ENCODE measurements around the gene STXBP4. TPM values are rescaled to one million over a fixed set of nuclear protein-coding genes. Genes with fewer than 3 reads are reported as not detected.

The STXBP4 gene
- total RNA-seq, 2 experiments from 2014 or later, result 9.4 to 12.6 TPM

- no peaks in the 10 kb centered on the region for H3K9me2 ChIP-seq (ENCODE audit: insufficient read depth, low read length)
- no peak overlapping the region for H3K4me2 ChIP-seq (ENCODE audit: low read length)
- CTCF ChIA-PET (ENCODE audit: unreplicated experiment), result no interaction called here
- H3K4me3 ChIP-seq (ENCODE audit: low read depth, low read length, poor library complexity, severe bottlenecking), result no peak overlapping the region
- H2AFZ ChIP-seq (ENCODE audit: low read length), result no peak overlapping the region
- DNase-seq (ENCODE audit: low spot score), result no peak
- intact Hi-C loops (cut with micrococcal nuclease; ENCODE audit: unreplicated experiment), result loop anchor here (5.0 kb wide), 1 partner anchor 186 kb away; no protein-coding TSS in a partner anchor
- POLR2A ChIA-PET, result interaction anchor here (0.7 to 1.8 kb wide), 2 partner anchors 11 to 360 kb away, joined by 3 to 8 read pairs; no protein-coding TSS in a partner anchor
- BruUV-seq (replicated peaks), result no TSS peak
- no peak overlapping the region for H3K27ac ChIP-seq (ENCODE audit: low read depth, low read length, poor library complexity, severe bottlenecking)
- no peaks in the 10 kb centered on the region for H3K4me1 ChIP-seq (ENCODE audit: insufficient read depth, low read length, poor library complexity, severe bottlenecking)
- no peaks in the 10 kb centered on the region for H3K79me2 ChIP-seq (ENCODE audit: insufficient read depth, low read depth, low read length)
- H4K20me1 ChIP-seq (ENCODE audit: insufficient read depth, low read length), result no peaks in the 10 kb centered on the region
- TF ChIP-seq CTCF (conservative IDR thresholded peaks at IDR 0.05; ENCODE audit: low read length), result no peak
- no peak for TF ChIP-seq EZH2phosphoT487 (IDR thresholded peaks at IDR 0.05; ENCODE audit: borderline replicate concordance, low read depth, low read length)
- no peaks in the 10 kb centered on the region for H3K36me3 ChIP-seq (ENCODE audit: insufficient read depth, low read length)
- no peaks in the 10 kb centered on the region for H3K9me3 ChIP-seq (ENCODE audit: low read length)
Measured at GRCh38 chr17:54991567-54991966, 23.0 kb downstream of the STXBP4 start.

- POLR2A ChIA-PET, result interaction anchor here (0.6 to 1.8 kb wide), 3 partner anchors 10 to 135 kb away, joined by 4 to 8 read pairs (median 4); no protein-coding TSS in a partner anchor
- no TSS peak for BruUV-seq (replicated peaks)
- Histone ChIP-seq H3K79me2 (ENCODE audit: insufficient read depth, low read depth, low read length) (no peaks in the 10 kb centered on the region), H3K27ac (ENCODE audit: low read depth, low read length, poor library complexity, severe bottlenecking) (no peak overlapping the region), H2AFZ (ENCODE audit: low read length) (no peak overlapping the region), H3K4me1 (ENCODE audit: insufficient read depth, low read length, poor library complexity, severe bottlenecking) (no peaks in the 10 kb centered on the region), H3K9me3 (ENCODE audit: low read length) (no peaks in the 10 kb centered on the region), H3K4me2 (ENCODE audit: low read length) (no peak overlapping the region), H3K9me2 (ENCODE audit: insufficient read depth, low read length) (no peaks in the 10 kb centered on the region), H3K36me3 (ENCODE audit: insufficient read depth, low read length) (no peaks in the 10 kb centered on the region), H4K20me1 (ENCODE audit: insufficient read depth, low read length) (no peaks in the 10 kb centered on the region), H3K4me3 (ENCODE audit: low read depth, low read length, poor library complexity, severe bottlenecking) (no peak overlapping the region)
- peak; percentile 75 for DNase-seq (ENCODE audit: low spot score)
- no peak for TF ChIP-seq EZH2phosphoT487 (IDR thresholded peaks at IDR 0.05; ENCODE audit: borderline replicate concordance, low read depth, low read length)
- TF ChIP-seq CTCF (conservative IDR thresholded peaks at IDR 0.05; ENCODE audit: low read length), result peak; percentile 86
- CTCF ChIA-PET (ENCODE audit: unreplicated experiment), result no interaction called here
- intact Hi-C loops (cut with micrococcal nuclease; ENCODE audit: unreplicated experiment), result loop anchor here (1.0 to 5.0 kb wide), 3 partner anchors 184 to 355 kb away; no protein-coding TSS in a partner anchor
Measured at GRCh38 chr17:54992797-54993639, 24.5 kb downstream of the STXBP4 start.

- H3K9me3 ChIP-seq (ENCODE audit: low read length), result no peaks in the 10 kb centered on the region
- no peak overlapping the region for H3K4me3 ChIP-seq (ENCODE audit: low read depth, low read length, poor library complexity, severe bottlenecking)
- no peak overlapping the region for H3K4me2 ChIP-seq (ENCODE audit: low read length)
- ChIA-PET CTCF (ENCODE audit: unreplicated experiment) (no interaction called here), POLR2A (no interaction called here)
- intact Hi-C loops (cut with micrococcal nuclease; ENCODE audit: unreplicated experiment), result no loop called here
- no peaks in the 10 kb centered on the region for H3K9me2 ChIP-seq (ENCODE audit: insufficient read depth, low read length)
- no peaks in the 10 kb centered on the region for H4K20me1 ChIP-seq (ENCODE audit: insufficient read depth, low read length)
- H3K27ac ChIP-seq (ENCODE audit: low read depth, low read length, poor library complexity, severe bottlenecking), result no peak overlapping the region
- H3K79me2 ChIP-seq (ENCODE audit: insufficient read depth, low read depth, low read length), result no peaks in the 10 kb centered on the region
- H3K36me3 ChIP-seq (ENCODE audit: insufficient read depth, low read length), result peaks cover 5% of the 10 kb centered on the region
- no peak overlapping the region for H2AFZ ChIP-seq (ENCODE audit: low read length)
- BruUV-seq (replicated peaks), result no TSS peak
- no peak for TF ChIP-seq EZH2phosphoT487 (IDR thresholded peaks at IDR 0.05; ENCODE audit: borderline replicate concordance, low read depth, low read length)
- no peak for TF ChIP-seq CTCF (conservative IDR thresholded peaks at IDR 0.05; ENCODE audit: low read length)
- no peaks in the 10 kb centered on the region for H3K4me1 ChIP-seq (ENCODE audit: insufficient read depth, low read length, poor library complexity, severe bottlenecking)
- no peak for DNase-seq (ENCODE audit: low spot score)
Measured at GRCh38 chr17:54996441-54996840, 27.9 kb downstream of the STXBP4 start.

Measured in OCI-LY7 (cell line).